ENCODE measurements around the gene PUDP.

PUDP gene

DNA sequence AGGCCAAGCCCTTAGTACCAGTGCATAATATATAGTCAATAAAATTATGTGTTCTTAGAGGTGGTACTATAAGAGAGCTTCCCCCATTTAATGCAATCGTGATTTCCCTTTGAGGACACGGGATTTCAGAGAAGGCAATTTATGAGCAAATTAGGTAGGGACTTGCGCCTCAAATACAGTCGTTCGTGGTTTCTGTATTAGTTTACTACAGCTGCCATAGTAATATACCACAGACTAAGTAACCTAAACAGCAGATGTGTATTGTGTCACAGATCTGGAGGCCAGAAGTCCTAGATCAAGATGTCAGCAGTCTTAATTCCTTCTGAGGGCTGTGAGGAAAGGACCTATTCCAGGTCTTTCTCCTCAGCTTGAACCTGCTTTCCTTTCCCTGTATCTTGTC is 1.5 kb upstream of the PUDP start:
- Histone ChIP-seq H3K4me1 (ENCODE audit: control insufficient read depth in 1 of 2, insufficient read depth in 2 of 2, low read length in 2 of 2) (peaks cover 0 to 3% of the 10 kb centered on the region in 2 donors), H3K9me3 (ENCODE audit: control insufficient read depth in 1 of 2, low read length in 2 of 2) (no peaks in the 10 kb centered on the region), H3K36me3 (ENCODE audit: control insufficient read depth in 1 of 2, insufficient read depth in 2 of 2, low read length in 2 of 2) (no peaks in the 10 kb centered on the region), H3K9ac (ENCODE audit: low read depth in 1 of 2, low read length in 2 of 2) (no peak overlapping the region), H3K4me3 (ENCODE audit: low read depth in 1 of 2, low read length in 2 of 2) (no peak overlapping the region), H3K27ac (ENCODE audit: low read depth, low read length) (no peak overlapping the region), H3K27me3 (ENCODE audit: control insufficient read depth in 1 of 2, insufficient read depth in 2 of 2, low read length in 2 of 2) (no peaks in the 10 kb centered on the region)

DNA sequence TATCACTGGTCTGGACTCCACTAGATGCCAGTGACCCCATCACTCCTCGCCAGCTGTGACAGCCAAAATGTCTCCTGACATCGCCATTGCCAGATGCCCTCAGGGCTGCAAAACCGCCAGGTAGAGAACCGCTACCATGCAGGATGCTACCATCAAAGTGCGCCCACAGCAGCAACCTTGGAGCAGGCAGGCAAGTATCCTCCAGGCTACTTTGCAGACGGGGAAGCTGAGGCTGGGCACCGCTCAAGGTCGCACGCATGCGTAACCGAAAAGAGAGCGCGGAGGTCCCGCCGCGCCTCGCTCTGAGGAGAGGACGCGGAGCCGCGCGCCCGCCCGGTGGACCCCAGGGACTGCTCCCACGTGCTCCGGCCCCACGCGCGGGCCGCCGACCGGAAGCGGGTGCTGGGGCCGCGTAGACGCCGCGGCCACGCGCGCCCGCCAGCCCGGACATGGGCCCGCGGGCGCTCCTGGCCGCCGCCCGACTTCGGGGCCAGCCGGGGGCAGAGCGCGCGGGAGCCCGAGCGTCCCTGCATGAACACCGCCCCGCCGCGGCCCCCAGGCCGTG is 458 bp downstream of the PUDP start, which contains the start of gene STS:
Gene STS (plus strand): TSS at position 300 of the 565 bp plus-strand sequence. CDS start 105,488 bp downstream, outside the sequence.
- Histone ChIP-seq H3K36me3 (ENCODE audit: control insufficient read depth in 1 of 2, insufficient read depth in 2 of 2, low read length in 2 of 2) (no peaks in the 10 kb centered on the region), H3K9ac (ENCODE audit: low read depth in 1 of 2, low read length in 2 of 2) (peak within 1 kb of the TSS; percentile 51 to 77), H3K9me3 (ENCODE audit: control insufficient read depth in 1 of 2, low read length in 2 of 2) (no peaks in the 10 kb centered on the region), H3K4me1 (ENCODE audit: control insufficient read depth in 1 of 2, insufficient read depth in 2 of 2, low read length in 2 of 2) (peaks cover 0 to 3% of the 10 kb centered on the region in 2 donors), H3K27ac (ENCODE audit: low read depth, low read length) (peak within 1 kb of the TSS; percentile 90), H3K27me3 (ENCODE audit: control insufficient read depth in 1 of 2, insufficient read depth in 2 of 2, low read length in 2 of 2) (no peaks in the 10 kb centered on the region), H3K4me3 (ENCODE audit: low read depth in 1 of 2, low read length in 2 of 2) (peak within 1 kb of the TSS; percentile 91 to 92)

DNA sequence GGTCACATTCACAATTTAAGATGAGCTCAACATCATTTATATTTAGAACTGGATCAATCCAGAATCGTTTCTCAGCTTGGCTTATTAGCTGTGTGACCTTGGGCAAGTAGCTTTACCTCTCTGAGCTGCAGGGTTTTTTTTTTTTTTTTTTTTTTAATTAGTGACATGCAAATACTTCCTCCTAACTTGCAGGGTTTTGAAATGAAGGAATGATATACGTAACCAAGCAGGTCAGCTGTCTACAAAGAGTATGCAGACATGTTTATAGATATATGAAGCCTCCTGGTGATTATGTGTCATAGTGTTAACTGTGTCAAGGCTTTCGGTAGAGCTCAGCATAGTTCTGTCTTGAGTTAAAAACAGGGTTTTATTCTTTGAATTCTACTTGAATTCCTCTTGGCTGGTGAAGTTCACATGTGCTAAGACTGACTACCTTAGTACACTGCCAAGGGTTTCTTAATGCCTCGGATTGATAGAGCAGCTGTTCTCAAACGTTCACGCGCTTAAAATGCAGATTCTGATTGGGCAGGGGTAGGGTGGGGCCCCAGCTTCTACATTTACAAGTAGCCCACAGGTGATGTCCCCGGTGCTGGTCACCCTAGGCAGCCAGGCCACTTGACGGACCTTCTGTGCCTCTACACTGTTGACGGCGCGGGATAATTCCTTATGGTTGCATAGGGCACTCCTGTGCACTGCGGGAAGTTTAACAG is 1.1 kb downstream of the PUDP start:
- Histone ChIP-seq H3K27ac (ENCODE audit: low read depth, low read length) (peak overlapping the region; percentile 51), H3K36me3 (ENCODE audit: control insufficient read depth in 1 of 2, insufficient read depth in 2 of 2, low read length in 2 of 2) (no peaks in the 10 kb centered on the region), H3K27me3 (ENCODE audit: control insufficient read depth in 1 of 2, insufficient read depth in 2 of 2, low read length in 2 of 2) (no peaks in the 10 kb centered on the region), H3K4me3 (ENCODE audit: low read depth in 1 of 2, low read length in 2 of 2) (peak overlapping the region; percentile 71 to 91), H3K9ac (ENCODE audit: low read depth in 1 of 2, low read length in 2 of 2) (no peak overlapping the region), H3K4me1 (ENCODE audit: control insufficient read depth in 1 of 2, insufficient read depth in 2 of 2, low read length in 2 of 2) (peaks cover 0 to 3% of the 10 kb centered on the region in 2 donors), H3K9me3 (ENCODE audit: control insufficient read depth in 1 of 2, low read length in 2 of 2) (no peaks in the 10 kb centered on the region)

DNA sequence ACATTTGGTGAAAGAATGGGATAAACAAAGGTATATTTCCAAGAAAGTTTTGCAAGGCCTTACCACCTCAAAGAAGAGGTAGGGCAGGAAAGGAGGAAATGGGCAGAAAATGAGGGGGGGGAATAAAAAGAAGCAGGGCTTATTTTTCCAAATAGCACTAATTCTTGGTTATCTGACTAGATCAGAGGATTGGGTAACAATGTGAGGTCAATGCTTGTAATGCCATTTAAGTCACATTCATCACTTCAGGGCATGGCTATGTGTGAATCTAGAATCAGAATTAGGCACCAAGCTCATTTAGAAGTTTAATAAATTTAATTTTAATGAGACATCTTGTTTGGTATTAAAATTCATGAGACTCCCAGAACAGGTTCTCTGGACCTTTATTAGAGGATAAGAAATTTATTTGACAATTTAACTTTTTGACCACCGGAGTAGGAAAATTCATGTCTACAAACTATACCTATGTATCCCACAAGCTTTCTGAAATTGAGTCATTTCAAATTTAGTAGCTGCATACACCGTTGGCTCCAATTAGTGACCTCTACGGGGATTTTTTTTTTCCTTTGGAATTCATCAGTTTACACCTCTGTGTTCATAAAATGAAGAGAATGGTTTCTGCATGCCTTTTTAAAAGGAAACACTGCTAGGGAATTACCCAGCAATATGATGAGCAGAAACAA is 1.8 kb downstream of the PUDP start:
- Histone ChIP-seq H3K36me3 (ENCODE audit: control insufficient read depth in 1 of 2, insufficient read depth in 2 of 2, low read length in 2 of 2) (no peaks in the 10 kb centered on the region), H3K4me1 (ENCODE audit: control insufficient read depth in 1 of 2, insufficient read depth in 2 of 2, low read length in 2 of 2) (peaks cover 0 to 3% of the 10 kb centered on the region in 2 donors), H3K9ac (ENCODE audit: low read depth in 1 of 2, low read length in 2 of 2) (no peak overlapping the region), H3K27ac (ENCODE audit: low read depth, low read length) (no peak overlapping the region), H3K4me3 (ENCODE audit: low read depth in 1 of 2, low read length in 2 of 2) (no peak overlapping the region), H3K27me3 (ENCODE audit: control insufficient read depth in 1 of 2, insufficient read depth in 2 of 2, low read length in 2 of 2) (no peaks in the 10 kb centered on the region), H3K9me3 (ENCODE audit: control insufficient read depth in 1 of 2, low read length in 2 of 2) (no peaks in the 10 kb centered on the region)

DNA sequence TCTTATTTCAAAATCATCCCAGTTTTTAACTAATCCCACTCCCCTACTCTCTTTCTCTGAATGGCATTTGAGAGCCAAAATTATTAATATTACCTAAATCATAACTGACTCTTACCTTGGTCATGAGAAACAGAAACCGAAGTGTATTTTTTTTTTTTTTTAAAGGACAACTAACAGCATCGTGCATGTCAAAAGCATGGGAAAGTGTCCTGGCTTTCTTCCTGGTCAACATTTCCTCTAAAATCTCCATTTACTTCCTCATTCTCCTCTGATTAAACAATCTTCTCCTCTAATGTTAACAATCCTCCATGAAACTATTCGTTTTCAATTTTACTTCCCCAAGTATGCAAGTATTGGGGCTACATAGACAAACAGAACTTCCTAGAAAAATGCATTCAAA is 2.5 kb downstream of the PUDP start:
- H3K4me1 ChIP-seq (ENCODE audit: control insufficient read depth in 1 of 2, insufficient read depth in 2 of 2, low read length in 2 of 2): peaks cover 0 to 3% of the 10 kb centered on the region in 2 donors
- H3K9me3 ChIP-seq (ENCODE audit: control insufficient read depth in 1 of 2, low read length in 2 of 2): no peaks in the 10 kb centered on the region
- H3K9ac ChIP-seq (ENCODE audit: low read depth in 1 of 2, low read length in 2 of 2): no peak overlapping the region
- no peaks in the 10 kb centered on the region for H3K27me3 ChIP-seq (ENCODE audit: control insufficient read depth in 1 of 2, insufficient read depth in 2 of 2, low read length in 2 of 2)
- H3K27ac ChIP-seq (ENCODE audit: low read depth, low read length): no peak overlapping the region
- H3K4me3 ChIP-seq (ENCODE audit: low read depth in 1 of 2, low read length in 2 of 2): no peak overlapping the region
- H3K36me3 ChIP-seq (ENCODE audit: control insufficient read depth in 1 of 2, insufficient read depth in 2 of 2, low read length in 2 of 2): no peaks in the 10 kb centered on the region

DNA sequence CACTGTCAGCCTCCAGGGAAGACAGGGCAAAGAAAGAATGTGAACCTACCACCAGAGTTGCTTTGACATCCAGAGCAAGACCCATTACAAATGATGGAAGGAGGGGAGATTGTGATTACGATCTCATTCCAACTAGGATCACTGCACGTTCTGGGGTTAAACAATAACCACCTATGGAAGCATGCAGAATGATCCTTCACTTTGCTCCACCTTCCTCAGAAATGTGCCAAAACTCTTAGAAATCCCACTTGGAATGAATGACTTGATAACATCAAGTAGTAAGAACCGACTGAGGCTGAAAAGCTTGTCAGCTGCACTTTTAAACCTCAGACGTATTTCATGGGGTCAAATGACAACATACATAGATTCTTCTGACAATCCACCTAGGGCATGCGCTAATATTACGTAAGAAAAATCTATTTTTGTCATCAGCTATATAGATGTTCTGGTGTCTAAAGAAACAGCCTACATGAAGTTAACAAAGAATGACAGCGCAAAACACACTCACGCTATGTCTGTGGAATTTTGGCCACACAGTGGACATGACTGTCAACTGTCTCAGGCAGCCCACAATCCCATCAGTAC is 3.9 kb downstream of the PUDP start:
- no peak overlapping the region for H3K27ac ChIP-seq (ENCODE audit: low read depth, low read length)
- no peaks in the 10 kb centered on the region for H3K27me3 ChIP-seq (ENCODE audit: control insufficient read depth in 1 of 2, insufficient read depth in 2 of 2, low read length in 2 of 2)
- peaks cover 0 to 3% of the 10 kb centered on the region in 2 donors for H3K4me1 ChIP-seq (ENCODE audit: control insufficient read depth in 1 of 2, insufficient read depth in 2 of 2, low read length in 2 of 2)
- H3K9me3 ChIP-seq (ENCODE audit: control insufficient read depth in 1 of 2, low read length in 2 of 2): no peaks in the 10 kb centered on the region
- no peak overlapping the region for H3K4me3 ChIP-seq (ENCODE audit: low read depth in 1 of 2, low read length in 2 of 2)
- no peaks in the 10 kb centered on the region for H3K36me3 ChIP-seq (ENCODE audit: control insufficient read depth in 1 of 2, insufficient read depth in 2 of 2, low read length in 2 of 2)
- no peak overlapping the region for H3K9ac ChIP-seq (ENCODE audit: low read depth in 1 of 2, low read length in 2 of 2)

DNA sequence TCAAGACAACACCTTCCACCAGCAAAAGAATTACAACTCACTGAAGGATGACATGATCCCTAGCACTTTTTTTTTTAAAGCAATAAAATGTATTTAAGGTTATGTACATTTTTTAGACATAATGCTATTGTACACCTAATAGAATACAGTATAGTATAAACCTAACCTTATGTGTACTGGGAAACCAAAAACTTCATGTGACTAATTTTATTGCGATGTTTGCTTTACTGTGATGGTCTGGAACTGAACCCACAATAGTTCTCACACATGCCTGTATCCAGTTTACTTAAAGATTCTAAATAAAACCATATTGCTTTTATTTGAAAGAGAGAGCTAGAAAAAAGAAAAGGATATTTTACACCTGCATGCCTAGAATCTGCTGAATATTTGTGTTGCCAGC is 4.9 kb downstream of the PUDP start:
- H3K36me3 ChIP-seq (ENCODE audit: control insufficient read depth in 1 of 2, insufficient read depth in 2 of 2, low read length in 2 of 2): no peaks in the 10 kb centered on the region
- H3K27ac ChIP-seq (ENCODE audit: low read depth, low read length): no peak overlapping the region
- no peak overlapping the region for H3K9ac ChIP-seq (ENCODE audit: low read depth in 1 of 2, low read length in 2 of 2)
- H3K4me3 ChIP-seq (ENCODE audit: low read depth in 1 of 2, low read length in 2 of 2): no peak overlapping the region
- H3K4me1 ChIP-seq (ENCODE audit: control insufficient read depth in 1 of 2, insufficient read depth in 2 of 2, low read length in 2 of 2): peaks cover 0 to 3% of the 10 kb centered on the region in 2 donors
- H3K27me3 ChIP-seq (ENCODE audit: control insufficient read depth in 1 of 2, insufficient read depth in 2 of 2, low read length in 2 of 2): no peaks in the 10 kb centered on the region
- no peaks in the 10 kb centered on the region for H3K9me3 ChIP-seq (ENCODE audit: control insufficient read depth in 1 of 2, low read length in 2 of 2)

DNA sequence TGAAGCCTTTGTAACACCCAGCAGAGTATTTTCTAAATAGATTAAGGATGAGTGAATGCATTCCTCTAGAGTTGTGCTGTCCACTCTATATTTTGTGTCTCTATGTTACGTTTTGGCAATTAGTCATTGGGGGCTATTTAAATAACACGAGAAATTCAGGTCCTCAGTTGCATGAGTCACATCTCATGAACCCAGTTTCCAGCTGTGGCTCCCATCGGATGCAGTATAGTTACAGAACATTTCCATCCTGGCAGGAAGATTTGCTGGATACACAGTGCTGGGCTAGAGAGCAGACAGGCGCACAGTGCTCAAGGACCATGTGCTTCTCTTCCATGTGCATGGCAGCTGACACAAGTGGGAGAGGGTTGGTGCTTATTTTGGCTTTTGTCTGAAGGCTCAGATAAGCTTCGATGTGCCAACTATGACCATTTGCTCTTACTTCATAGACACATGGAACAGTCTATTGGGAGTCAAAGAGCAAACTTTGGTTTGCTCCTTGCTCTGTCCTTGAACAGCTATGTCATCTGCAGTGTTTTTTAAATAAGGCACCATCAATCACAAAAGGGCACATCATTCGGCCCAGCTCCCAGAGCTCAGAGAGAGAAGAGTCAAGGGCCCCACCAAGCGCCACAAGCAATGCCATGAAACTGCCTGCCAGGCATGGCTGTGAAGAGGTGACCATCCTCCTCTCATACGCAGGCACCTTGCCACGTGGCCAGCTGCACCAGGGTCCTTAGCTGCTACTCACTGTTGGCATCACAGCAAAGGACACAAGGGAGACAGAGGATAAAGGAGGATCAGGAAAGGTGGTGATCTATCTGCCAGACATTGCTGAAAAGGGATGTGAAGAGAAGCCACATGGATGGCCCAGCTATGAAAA is 8.5 kb downstream of the PUDP start:
- Histone ChIP-seq H3K36me3 (ENCODE audit: control insufficient read depth in 1 of 2, insufficient read depth in 2 of 2, low read length in 2 of 2) (no peaks in the 10 kb centered on the region), H3K27ac (ENCODE audit: low read depth, low read length) (no peak overlapping the region), H3K27me3 (ENCODE audit: control insufficient read depth in 1 of 2, insufficient read depth in 2 of 2, low read length in 2 of 2) (no peaks in the 10 kb centered on the region), H3K9me3 (ENCODE audit: control insufficient read depth in 1 of 2, low read length in 2 of 2) (no peaks in the 10 kb centered on the region), H3K4me3 (ENCODE audit: low read depth in 1 of 2, low read length in 2 of 2) (no peak overlapping the region), H3K9ac (ENCODE audit: low read depth in 1 of 2, low read length in 2 of 2) (no peak overlapping the region), H3K4me1 (ENCODE audit: control insufficient read depth in 1 of 2, insufficient read depth in 2 of 2, low read length in 2 of 2) (no peaks in the 10 kb centered on the region)

DNA sequence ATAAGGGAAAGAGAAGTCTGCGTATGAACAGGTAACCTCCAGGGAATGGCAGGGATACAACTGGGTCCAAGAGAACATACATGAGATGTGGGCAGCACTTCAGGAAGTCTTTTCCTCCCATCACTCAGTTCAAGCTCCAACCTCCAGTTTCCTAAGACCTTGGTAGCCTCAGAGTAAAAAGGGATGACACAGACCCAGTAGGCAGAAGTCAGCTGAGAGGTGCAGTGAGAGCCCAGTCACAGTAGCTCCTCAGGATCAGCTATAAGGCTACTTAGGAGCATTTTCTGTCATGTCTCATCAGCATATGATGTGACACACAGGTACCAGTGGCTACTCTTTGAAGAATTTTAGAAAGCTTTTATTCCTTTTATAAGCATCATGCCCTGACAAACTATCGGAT is 13.0 kb downstream of the PUDP start:
- no peaks in the 10 kb centered on the region for H3K27me3 ChIP-seq (ENCODE audit: control insufficient read depth in 1 of 2, insufficient read depth in 2 of 2, low read length in 2 of 2)
- H3K27ac ChIP-seq (ENCODE audit: low read depth, low read length): no peak overlapping the region
- H3K9me3 ChIP-seq (ENCODE audit: control insufficient read depth in 1 of 2, low read length in 2 of 2): no peaks in the 10 kb centered on the region
- H3K4me3 ChIP-seq (ENCODE audit: low read depth in 1 of 2, low read length in 2 of 2): no peak overlapping the region
- peaks cover 3 to 21% of the 10 kb centered on the region in 2 donors for H3K4me1 ChIP-seq (ENCODE audit: control insufficient read depth in 1 of 2, insufficient read depth in 2 of 2, low read length in 2 of 2)
- no peaks in the 10 kb centered on the region for H3K36me3 ChIP-seq (ENCODE audit: control insufficient read depth in 1 of 2, insufficient read depth in 2 of 2, low read length in 2 of 2)
- H3K9ac ChIP-seq (ENCODE audit: low read depth in 1 of 2, low read length in 2 of 2): no peak overlapping the region

All from duodenal mucosa (tissue), 2 donors.